SK-N-SH treated with all-trans-retinoic acid at 6 μM for 48 hours (cell line): ENCODE measurements around the gene SRRM2.

Source experiments
- ATAC-seq: fragments of 200-7000 bp; cut with Tn5 transposase; 3 replicates; pipeline ENCODE4 v1.9.1; 2020; ENCODE audit warnings: mild to moderate bottlenecking, moderate library complexity
- ARNTL ChIP-seq: fragments of 450-650 bp; formaldehyde crosslinking; IDR thresholded peaks from 2 replicates; pipeline ENCODE4 v1.5.0; 2020; ENCODE audit warnings: low read depth, mild to moderate bottlenecking, moderate library complexity, borderline replicate concordance
- BACH2 ChIP-seq: fragments of 250-450 bp; sonication (Bioruptor Pico); IDR thresholded peaks from 2 replicates; pipeline ENCODE4 v1.9.0; 2021; ENCODE audit warnings: mild to moderate bottlenecking, borderline replicate concordance
- CSDC2 ChIP-seq: fragments of 250-450 bp; sonication (Bioruptor Pico); IDR thresholded peaks from 2 replicates; pipeline ENCODE4 v1.5.0; 2020; ENCODE audit warnings: mild to moderate bottlenecking, moderate library complexity
- CSRNP3 ChIP-seq: fragments of 250-450 bp; sonication (Bioruptor Pico); IDR thresholded peaks from 2 replicates; pipeline ENCODE4 v1.5.1; 2021; ENCODE audit warnings: mild to moderate bottlenecking, moderate library complexity
- ESRRG ChIP-seq: fragments of 250-450 bp; sonication (Bioruptor Pico); IDR thresholded peaks from 2 replicates; pipeline ENCODE4 v1.6.1; 2021; ENCODE audit warnings: mild to moderate bottlenecking
- GLIS3 ChIP-seq: fragments of 250-450 bp; sonication (Bioruptor Pico); IDR thresholded peaks from 2 replicates; pipeline ENCODE4 v1.5.0; 2020; ENCODE audit warnings: mild to moderate bottlenecking, moderate library complexity
- ISL1 ChIP-seq: fragments of 250-450 bp; sonication (Bioruptor Pico); IDR thresholded peaks from 2 replicates; pipeline ENCODE4 v2.1.2; 2022; ENCODE audit warnings: mild to moderate bottlenecking, moderate library complexity
- OSR1 ChIP-seq: fragments of 250-450 bp; sonication (Bioruptor Pico); IDR thresholded peaks from 2 replicates; pipeline ENCODE4 v1.8.0; 2022; ENCODE audit warnings: moderate library complexity, mild to moderate bottlenecking, inconsistent platforms
- PPARA ChIP-seq: fragments of 250-450 bp; sonication (Bioruptor Pico); IDR thresholded peaks from 2 replicates; pipeline ENCODE4 v1.5.0; 2020; ENCODE audit warnings: mild to moderate bottlenecking, borderline replicate concordance
- TSHZ2 ChIP-seq: fragments of 250-450 bp; sonication (Bioruptor Pico); IDR thresholded peaks from 2 replicates; pipeline ENCODE4 v1.5.0; 2020; ENCODE audit warnings: mild to moderate bottlenecking, moderate library complexity
- ZC3H10 ChIP-seq: fragments of 250-450 bp; sonication (Bioruptor Pico); IDR thresholded peaks from 2 replicates; pipeline ENCODE4 v1.5.1; 2021; ENCODE audit warnings: mild to moderate bottlenecking, moderate library complexity
- ZFP30 ChIP-seq: fragments of 450-650 bp; formaldehyde crosslinking; IDR thresholded peaks from 2 replicates; pipeline ENCODE4 v1.5.0; 2022; ENCODE audit warnings: mild to moderate bottlenecking, moderate library complexity
- ZNF565 ChIP-seq: fragments of 450-650 bp; formaldehyde crosslinking; conservative IDR thresholded peaks from 2 replicates; pipeline ENCODE4 v1.5.0; 2020; ENCODE audit warnings: low read depth, mild to moderate bottlenecking, moderate library complexity
- ZNF70 ChIP-seq: fragments of 450-650 bp; formaldehyde crosslinking; IDR thresholded peaks from 2 replicates; pipeline ENCODE4 v1.5.0; 2020; ENCODE audit warnings: mild to moderate bottlenecking, moderate library complexity
- ZNF8 ChIP-seq: fragments of 450-650 bp; formaldehyde crosslinking; IDR thresholded peaks from 2 replicates; pipeline ENCODE4 v1.5.0; 2020; ENCODE audit warnings: mild to moderate bottlenecking, moderate library complexity
- TF ChIP-seq, protein P1 (sequence below): fragments of 250-450 bp; sonication (Bioruptor Pico); IDR thresholded peaks from 2 replicates; pipeline ENCODE4 v1.8.0; 2020; ENCODE audit warnings: mild to moderate bottlenecking, moderate library complexity, borderline replicate concordance
- TF ChIP-seq, protein P2 (sequence below): fragments of 250-450 bp; sonication (Bioruptor Pico); IDR thresholded peaks from 2 replicates; pipeline ENCODE4 v1.8.0; 2021; ENCODE audit warnings: low read depth, mild to moderate bottlenecking, moderate library complexity, borderline replicate concordance
- TF ChIP-seq, protein P3 (sequence below): fragments of 250-450 bp; sonication (Bioruptor Pico); IDR thresholded peaks from 2 replicates; pipeline ENCODE4 v1.5.1; 2020; ENCODE audit warnings: low read depth, mild to moderate bottlenecking, moderate library complexity

Gene SRRM2

DNA sequence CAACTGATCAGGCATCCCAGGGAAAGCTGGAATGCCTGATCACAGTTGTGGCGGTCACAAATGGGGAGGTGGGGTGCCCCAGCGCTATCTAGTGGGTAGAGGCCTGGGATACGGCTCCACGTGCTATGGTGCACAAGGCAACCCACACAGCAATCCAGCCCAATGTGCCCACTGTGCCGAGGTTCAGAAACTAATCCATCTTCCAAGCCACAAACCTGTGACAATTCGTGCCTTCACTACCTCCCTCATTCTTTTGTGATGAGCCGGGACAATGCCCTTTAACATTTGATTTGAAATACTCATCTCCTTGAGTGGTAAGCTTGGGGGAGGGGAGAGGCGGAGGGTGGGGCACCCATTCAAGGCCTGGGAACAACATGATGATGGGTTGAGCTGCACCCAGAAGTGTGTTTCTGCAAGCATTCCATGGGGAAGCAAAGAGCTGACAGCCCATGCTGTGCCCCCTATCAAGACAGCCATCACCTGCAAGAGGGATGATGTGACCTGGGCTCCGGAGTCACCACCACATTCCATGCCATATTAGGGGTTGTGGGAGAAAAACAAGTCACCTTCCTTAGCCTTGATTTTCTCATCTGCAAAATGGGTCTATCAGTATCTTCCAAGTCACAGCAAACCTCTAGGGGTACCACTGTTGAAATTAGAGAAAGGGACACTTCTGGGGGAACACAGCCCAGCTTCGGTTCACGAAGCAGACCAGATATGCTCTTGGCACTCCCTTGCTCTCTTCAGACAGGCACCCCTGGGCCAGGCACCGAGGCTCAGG lies 20.9 kb downstream of the SRRM2 start (continued):
- TF ChIP-seq ZFP30 (no peak), OSR1 (CRISPR knock-in tag) (no peak)

- no peak for TF ChIP-seq PPARA
- TF ChIP-seq OSR1 (CRISPR knock-in tag): no peak
- no peak for TF ChIP-seq ESRRG (CRISPR knock-in tag)
- no peak for TF ChIP-seq ARNTL (CRISPR knock-in tag)
- no peak for TF ChIP-seq CSDC2 (CRISPR knock-in tag)
- TF ChIP-seq, protein P1, sequence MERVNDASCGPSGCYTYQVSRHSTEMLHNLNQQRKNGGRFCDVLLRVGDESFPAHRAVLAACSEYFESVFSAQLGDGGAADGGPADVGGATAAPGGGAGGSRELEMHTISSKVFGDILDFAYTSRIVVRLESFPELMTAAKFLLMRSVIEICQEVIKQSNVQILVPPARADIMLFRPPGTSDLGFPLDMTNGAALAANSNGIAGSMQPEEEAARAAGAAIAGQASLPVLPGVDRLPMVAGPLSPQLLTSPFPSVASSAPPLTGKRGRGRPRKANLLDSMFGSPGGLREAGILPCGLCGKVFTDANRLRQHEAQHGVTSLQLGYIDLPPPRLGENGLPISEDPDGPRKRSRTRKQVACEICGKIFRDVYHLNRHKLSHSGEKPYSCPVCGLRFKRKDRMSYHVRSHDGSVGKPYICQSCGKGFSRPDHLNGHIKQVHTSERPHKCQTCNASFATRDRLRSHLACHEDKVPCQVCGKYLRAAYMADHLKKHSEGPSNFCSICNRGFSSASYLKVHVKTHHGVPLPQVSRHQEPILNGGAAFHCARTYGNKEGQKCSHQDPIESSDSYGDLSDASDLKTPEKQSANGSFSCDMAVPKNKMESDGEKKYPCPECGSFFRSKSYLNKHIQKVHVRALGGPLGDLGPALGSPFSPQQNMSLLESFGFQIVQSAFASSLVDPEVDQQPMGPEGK (CRISPR knock-in tag): no peak
- TF ChIP-seq TSHZ2 (CRISPR knock-in tag): no peak
- TF ChIP-seq ZNF565: no peak
- no peak for TF ChIP-seq ZNF8 (CRISPR knock-in tag)
- TF ChIP-seq CSRNP3 (CRISPR knock-in tag): no peak
- TF ChIP-seq ZNF70 (CRISPR knock-in tag): no peak
- TF ChIP-seq BACH2 (CRISPR knock-in tag): no peak
- TF ChIP-seq, protein P2, sequence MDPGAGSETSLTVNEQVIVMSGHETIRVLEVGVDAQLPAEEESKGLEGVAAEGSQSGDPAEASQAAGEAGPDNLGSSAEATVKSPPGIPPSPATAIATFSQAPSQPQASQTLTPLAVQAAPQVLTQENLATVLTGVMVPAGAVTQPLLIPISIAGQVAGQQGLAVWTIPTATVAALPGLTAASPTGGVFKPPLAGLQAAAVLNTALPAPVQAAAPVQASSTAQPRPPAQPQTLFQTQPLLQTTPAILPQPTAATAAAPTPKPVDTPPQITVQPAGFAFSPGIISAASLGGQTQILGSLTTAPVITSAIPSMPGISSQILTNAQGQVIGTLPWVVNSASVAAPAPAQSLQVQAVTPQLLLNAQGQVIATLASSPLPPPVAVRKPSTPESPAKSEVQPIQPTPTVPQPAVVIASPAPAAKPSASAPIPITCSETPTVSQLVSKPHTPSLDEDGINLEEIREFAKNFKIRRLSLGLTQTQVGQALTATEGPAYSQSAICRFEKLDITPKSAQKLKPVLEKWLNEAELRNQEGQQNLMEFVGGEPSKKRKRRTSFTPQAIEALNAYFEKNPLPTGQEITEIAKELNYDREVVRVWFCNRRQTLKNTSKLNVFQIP (CRISPR knock-in tag): no peak
- TF ChIP-seq ISL1 (CRISPR knock-in tag): no peak
- ATAC-seq: no peak
These were observed 21.9 kb downstream of the SRRM2 start for GRCh38 chr16:2774161-2774891.

DNA sequence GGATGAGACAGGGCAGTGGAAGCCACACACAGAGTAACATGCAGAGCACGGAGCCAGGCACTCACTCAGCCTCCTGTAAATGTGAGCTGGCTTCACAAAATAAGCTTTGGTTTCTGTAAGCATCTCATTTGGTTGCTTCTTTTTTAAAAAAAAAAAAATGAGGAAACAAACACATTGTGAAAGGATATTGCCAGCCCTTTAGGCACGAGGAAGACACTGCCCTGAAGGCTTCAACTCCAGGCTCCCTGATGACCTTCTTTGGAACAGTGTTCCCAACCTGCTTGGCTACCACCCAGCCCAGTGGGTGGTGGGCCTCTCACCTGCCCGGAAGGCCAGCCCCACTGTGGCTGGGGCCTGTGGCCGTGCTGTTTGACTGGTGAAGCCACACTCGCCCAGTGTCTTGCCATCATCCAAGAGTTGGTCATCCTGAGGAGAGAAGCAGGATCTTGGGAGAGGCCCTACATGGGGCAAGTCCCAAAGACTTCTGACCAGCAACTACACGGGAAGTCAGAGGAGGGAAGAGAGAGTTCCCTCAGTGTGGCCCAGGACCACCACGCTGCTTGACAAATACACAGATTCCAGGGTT lies 22.8 kb downstream of the SRRM2 start:
- no peak for ATAC-seq
- TF ChIP-seq CSDC2 (CRISPR knock-in tag): no peak
- no peak for TF ChIP-seq PPARA
- no peak for TF ChIP-seq ZC3H10 (CRISPR knock-in tag)
- no peak for TF ChIP-seq ESRRG (CRISPR knock-in tag)
- TF ChIP-seq, protein P3, sequence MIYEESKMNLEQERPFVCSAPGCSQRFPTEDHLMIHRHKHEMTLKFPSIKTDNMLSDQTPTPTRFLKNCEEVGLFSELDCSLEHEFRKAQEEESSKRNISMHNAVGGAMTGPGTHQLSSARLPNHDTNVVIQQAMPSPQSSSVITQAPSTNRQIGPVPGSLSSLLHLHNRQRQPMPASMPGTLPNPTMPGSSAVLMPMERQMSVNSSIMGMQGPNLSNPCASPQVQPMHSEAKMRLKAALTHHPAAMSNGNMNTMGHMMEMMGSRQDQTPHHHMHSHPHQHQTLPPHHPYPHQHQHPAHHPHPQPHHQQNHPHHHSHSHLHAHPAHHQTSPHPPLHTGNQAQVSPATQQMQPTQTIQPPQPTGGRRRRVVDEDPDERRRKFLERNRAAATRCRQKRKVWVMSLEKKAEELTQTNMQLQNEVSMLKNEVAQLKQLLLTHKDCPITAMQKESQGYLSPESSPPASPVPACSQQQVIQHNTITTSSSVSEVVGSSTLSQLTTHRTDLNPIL (CRISPR knock-in tag): no peak
- no peak for TF ChIP-seq BACH2 (CRISPR knock-in tag)
- no peak for TF ChIP-seq GLIS3 (CRISPR knock-in tag)
- TF ChIP-seq ZNF8 (CRISPR knock-in tag): no peak
- TF ChIP-seq ZFP30: no peak
